NT2/D1 (cell line): ENCODE data around the gene SDR39U1.

Source experiments
- YY1 ChIP-seq: IDR thresholded peaks from 2 replicates; pipeline ENCODE4 v1.6.1; 2011; ENCODE audit not compliant: insufficient read length, insufficient read depth
- ZNF274 ChIP-seq: IDR thresholded peaks from 2 replicates; pipeline ENCODE4 v1.6.1; 2011; ENCODE audit warnings: mild to moderate bottlenecking, low read depth, low read length

DNA sequence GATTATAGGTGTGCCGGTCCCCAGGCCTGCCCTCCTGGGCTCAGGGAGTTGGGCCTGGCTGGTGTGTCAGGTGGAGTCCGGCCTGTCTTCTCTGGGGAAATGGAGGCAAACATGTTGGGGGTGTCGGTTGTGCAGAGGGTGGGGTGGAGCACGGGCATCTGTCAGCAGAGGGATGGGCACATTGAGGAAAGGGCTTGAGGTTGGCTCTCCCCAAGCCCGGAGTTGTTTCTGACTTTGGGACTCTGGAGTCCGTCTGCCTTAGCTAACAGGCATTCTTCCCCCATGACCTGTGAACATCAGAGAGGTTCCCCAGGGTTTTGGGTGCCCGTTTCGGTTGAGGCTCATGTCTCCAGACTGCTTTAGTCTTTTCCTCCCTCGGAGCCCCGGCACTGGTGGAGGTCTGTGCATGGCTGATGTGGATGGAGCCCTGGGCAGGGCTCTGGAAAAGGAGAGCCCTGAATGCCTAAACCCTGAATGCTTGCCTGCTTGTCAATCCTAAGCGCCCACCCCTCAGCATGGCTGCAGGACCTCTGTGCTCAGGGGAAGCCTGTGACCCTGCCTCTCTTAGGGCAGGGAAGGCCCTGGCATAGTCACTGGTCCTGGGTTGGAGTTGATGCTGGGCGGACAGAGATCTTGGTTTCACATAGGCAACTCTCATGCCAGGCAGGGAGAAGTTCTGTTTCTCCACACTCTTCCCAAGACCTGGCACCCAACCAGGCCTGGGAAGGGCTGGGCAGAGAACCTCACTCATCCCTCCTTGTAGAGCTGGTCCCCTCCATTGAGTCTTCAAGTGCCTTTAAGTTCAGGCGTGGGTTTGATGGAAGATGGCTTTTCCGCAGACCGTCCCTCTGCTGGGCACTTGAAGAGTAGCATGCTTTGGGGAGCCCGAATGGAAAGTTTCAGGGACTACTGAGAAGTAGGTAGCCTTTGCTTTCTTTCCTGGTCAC, 30.9 kb downstream of the SDR39U1 start:
- no peak for TF ChIP-seq ZNF274
- TF ChIP-seq YY1 = no peak
